Posterior cingulate gyrus (tissue), 11 donors: ENCODE results near the gene ZNF285.
"Not testable (repeated sequence)": the region's sequence is repeated elsewhere in the genome, so short reads cannot be mapped to it uniquely, and the experiment has no call there.

Source experiments
- DNase-seq, 10 donors: peaks; one replicate each; pipeline versions ENCODE4 v3.0.0 to v3.0.0-alpha.2; 2020 to 2021; ENCODE audit warnings: mixed read lengths in 3 of 10
- intact Hi-C: fragments of 100-400 bp; cut with DNase I; formaldehyde crosslinking; loops from one replicate; pipeline ENCODE4 v1.15.1; 2023

The ZNF285 gene

DNA sequence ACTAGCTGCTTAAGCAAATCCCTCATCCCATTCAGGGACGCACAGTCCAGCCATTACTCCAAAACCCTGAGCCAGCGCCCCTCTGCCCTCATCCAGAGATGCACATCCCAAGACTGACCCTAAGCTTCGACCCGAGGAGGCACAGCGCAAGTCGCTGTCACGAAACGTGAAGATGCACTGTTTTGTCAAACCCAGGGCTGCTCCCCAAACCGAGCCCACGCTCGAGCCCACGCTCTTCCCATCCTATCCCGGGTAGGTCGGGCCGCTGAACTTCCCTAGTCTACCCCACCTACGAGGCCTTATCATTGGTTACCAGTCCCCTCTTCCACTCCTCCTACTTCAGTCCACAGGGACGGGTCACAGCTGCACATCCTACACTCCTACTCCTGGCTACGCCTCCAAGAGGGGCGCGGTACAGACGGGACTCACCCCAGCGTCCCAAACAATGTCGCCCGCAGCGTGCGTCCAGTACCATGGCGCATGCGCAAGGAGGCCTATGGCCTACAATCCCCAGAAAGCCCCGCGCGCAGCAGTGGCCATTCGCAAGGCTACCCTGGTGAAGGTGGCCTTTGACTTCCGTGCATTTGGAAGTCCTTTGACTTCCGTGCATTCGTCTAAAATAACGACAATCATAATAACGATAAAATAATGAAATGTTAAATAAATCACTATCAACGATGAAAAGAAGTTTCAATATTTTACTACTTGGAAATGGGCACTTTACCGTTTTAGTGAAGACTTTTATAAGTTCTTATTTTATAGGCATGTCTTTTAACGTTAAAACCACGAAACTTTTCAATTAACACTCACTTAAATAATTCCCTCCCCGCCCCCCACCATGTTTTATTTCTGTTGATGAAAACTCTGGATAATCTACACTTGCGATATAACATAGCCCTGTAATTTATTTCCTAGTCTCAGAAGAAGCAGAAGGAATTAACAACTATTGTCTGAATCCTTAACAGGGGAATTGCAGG, at the start of gene ZNF285:
TSS of gene ZNF285 (minus strand) at position 470 of the 977 bp plus-strand sequence. CDS start 4,395 bp downstream, outside the sequence.
- intact Hi-C loops: loop anchor here (2.0 kb wide), 1 partner anchor 45 kb away; the partner anchor contains the start of gene ZNF112
- DNase-seq: peak; percentile 84 to 98 (median 90)

DNA sequence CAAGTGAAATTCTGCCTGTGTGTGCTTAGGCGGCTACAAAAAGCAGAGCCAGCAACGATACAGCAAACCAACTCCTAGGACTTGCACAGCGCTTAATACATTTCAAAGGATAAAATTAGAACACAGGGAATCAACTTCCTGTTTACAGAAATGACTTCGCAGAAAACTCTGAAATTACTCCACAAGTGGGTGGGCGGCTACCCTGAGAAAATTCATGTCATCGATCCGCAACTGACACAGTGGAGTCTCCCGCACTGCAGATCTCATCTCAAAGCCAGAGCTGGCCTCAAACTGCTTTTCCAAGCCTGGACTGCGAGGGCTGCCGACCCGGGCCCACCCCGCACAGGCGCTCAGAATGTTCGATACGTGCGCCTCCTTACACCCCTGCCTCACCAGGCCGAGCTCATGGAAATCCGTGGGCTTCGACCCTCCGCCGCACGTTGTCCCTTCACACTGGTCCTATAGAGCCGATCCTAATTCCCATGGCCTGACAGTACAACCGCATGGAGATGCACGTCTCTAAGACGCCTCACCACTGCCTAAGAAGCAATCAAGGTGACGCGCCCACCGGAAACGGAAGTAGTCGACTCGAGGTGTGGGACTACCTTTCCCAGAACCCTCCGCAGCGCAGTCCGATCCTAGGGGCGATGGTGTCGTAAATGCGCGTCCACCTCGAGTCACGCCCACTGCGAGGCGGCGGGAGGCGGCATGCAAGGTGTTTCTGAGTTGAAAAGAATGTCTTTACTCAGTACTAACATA, 46.7 kb upstream of the ZNF285 start, which contains the start of gene ZNF229:
TSS of gene ZNF229 (minus strand) at position 557 of the 759 bp plus-strand sequence. CDS start 5,625 bp downstream, outside the sequence.
- peak; percentile 57 to 95 (median 74) for DNase-seq
- intact Hi-C loops: no loop called here

GRCh38 chr19:44438441-44438840, 37.0 kb upstream of the ZNF285 start:
- DNase-seq: no peak
- intact Hi-C loops: no loop called here

GRCh38 chr19:44435441-44435840, 34.0 kb upstream of the ZNF285 start:
- DNase-seq: no peak
- intact Hi-C loops: no loop called here

DNA sequence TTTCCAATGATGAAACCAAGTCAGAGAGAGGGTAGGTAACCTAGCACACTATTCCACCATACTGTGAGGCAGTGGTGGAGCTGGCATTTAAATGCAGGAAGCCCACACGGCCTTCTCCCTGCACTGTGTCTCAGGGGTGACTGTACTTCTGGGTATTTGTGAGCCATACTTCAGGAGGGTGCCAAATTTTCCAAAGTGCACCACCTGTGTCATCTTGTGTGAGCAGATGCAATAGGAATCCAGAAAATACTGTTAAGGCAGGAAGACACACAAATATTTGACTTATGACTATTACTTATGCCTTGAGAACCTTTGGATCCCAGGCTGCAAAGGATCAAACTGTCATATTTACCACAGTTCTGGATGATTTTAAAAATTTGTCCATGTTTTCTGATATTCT, 29.5 kb upstream of the ZNF285 start:
- intact Hi-C loops: no loop called here
- no peak for DNase-seq

DNA sequence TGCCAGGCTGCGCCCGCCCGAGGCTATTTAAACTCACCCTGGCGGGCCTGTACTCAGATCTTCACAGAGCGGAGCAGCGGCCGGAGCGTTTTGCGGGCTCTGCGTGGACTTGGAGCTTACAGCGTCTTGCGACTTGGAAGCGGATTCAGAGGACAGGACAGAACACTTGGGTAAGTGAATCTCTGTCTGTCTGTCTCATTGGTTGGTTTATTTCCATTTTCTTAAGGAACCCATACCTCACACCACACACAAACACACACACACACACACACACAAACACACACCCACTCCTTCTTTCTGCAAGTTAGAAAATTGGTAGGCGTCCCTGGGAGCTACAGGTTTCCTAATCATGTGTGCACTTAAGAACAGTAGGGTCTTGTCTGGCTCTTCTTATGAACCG, 14.1 kb upstream of the ZNF285 start:
- intact Hi-C loops, DNase-seq: not testable (repeated sequence)

GRCh38 chr19:44389268-44389667, 12.1 kb downstream of the ZNF285 start:
- intact Hi-C loops, DNase-seq: not testable (repeated sequence)

DNA sequence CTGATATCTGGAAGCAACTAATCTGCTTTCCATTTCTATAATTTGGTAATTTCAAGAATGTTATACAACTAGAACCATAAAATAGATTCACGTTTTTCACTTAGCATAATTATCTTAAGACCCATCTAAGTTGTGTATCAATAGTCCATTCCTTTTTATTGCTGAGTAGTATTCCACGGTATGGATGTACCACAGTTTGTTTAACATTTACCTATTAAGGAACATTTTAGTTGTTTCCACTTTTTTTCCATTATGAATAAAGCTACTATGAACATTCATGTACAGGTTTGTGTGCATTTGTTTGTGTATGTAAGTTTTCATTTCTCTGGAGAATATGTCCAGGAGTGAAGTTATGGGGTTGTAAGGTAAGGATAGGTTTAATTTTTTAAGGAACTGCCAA, 26.6 kb downstream of the ZNF285 start:
- no peak for DNase-seq
- intact Hi-C loops: no loop called here

GRCh38 chr19:44371815-44372480, 29.5 kb downstream of the ZNF285 start:
- intact Hi-C loops: no loop called here
- DNase-seq: no peak

GRCh38 chr19:44367024-44367423, 34.4 kb downstream of the ZNF285 start:
- no peak for DNase-seq
- intact Hi-C loops: no loop called here

GRCh38 chr19:44356383-44357111, 44.9 kb downstream of the ZNF285 start, which contains the start of gene ZNF112:
Gene ZNF112, minus strand, starts transcription at chr19:44356680. Its CDS starts 16,141 bp downstream, at chr19:44340539.
- intact Hi-C loops: loop anchor here (2.0 to 10.0 kb wide), 3 partner anchors 44 to 148 kb away; partner anchors contain the start of genes ZNF180, ZNF235 and ZNF285
- peak; percentile 84 to 98 (median 90) for DNase-seq

DNA sequence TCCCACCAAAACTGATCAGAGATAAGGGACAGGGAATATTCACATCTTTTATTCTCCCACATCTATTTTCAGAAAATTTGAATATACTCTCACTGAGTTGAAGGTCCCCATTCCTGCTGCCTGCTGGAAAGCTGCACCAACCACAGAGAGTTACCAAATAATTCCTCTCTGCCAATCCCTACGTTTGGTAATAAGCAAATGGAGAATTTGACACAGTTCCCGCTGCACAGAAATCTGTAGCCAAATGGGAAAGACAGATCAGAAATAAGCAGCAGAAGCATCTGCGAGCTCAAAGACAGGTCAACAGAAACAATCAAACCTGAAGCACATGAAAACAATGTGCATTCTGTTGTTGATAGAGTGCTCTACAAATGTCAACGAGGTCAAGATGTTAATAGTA, 54.9 kb downstream of the ZNF285 start:
- intact Hi-C loops: no loop called here
- no peak for DNase-seq

GRCh38 chr19:44345959-44346358, 55.4 kb downstream of the ZNF285 start:
- intact Hi-C loops: no loop called here
- DNase-seq: peak in 2 of 10 donors; percentile 9 to 20

DNA sequence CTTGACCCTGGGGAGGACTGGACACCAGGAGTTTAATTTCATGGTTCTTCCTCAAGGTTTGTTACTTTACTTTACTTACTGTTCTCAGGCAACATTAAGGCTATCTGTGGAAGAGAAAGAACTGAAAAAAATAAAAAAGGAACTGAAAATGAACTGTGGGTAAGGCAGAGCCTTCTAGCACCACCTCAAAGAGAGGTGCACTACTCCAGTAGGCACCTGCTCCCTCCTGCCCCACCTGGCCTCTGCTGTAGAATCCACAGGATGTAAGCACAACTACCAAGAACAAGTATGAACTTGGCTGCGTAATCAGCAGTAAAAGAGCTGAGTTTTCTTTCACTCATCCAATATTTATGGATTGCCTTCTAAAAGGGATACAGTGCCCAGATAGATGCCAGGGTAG, 57.2 kb downstream of the ZNF285 start:
- intact Hi-C loops: no loop called here
- no peak for DNase-seq

DNA sequence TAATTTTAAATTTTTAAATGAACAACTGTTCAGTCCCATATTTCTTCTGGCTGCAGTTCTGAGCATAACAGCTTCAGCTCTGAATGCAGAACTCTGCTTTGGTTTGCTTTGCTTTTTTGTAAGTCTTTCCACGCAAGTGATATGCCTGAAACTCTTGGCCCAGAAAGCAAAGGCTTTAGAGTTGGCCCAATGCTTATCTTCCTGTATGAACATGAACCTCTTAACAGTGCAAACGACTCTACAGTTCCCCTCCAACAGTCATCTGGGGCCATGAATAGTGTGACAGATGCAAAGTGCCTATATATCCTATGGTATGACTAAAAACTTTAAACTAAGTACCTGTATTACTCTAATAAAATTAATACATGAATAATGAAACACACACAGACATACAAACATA, 59.6 kb downstream of the ZNF285 start:
- DNase-seq: no peak
- intact Hi-C loops: no loop called here

GRCh38 chr19:44334639-44335038, 66.8 kb downstream of the ZNF285 start:
- DNase-seq, intact Hi-C loops: not testable (repeated sequence)
